OCI-LY7 (cell line): ENCODE data around the gene NCL.

Source experiments
- EZH2phosphoT487 ChIP-seq: fragments of 200-600 bp; sonication (generic); IDR thresholded peaks from 2 replicates; pipeline ENCODE4 v1.6.1; 2018; ENCODE audit warnings: low read depth, borderline replicate concordance, mild to moderate bottlenecking, mixed run types, antibody characterized with exemption, low read length, moderate library complexity, mixed read lengths
- TF ChIP-seq, protein P1 (sequence below): fragments of 200-600 bp; sonication (generic); conservative IDR thresholded peaks from 2 replicates; pipeline ENCODE4 v1.5.1; 2014; ENCODE audit warnings: mild to moderate bottlenecking, antibody characterized with exemption, low read length, moderate library complexity, mixed read lengths

DNA sequence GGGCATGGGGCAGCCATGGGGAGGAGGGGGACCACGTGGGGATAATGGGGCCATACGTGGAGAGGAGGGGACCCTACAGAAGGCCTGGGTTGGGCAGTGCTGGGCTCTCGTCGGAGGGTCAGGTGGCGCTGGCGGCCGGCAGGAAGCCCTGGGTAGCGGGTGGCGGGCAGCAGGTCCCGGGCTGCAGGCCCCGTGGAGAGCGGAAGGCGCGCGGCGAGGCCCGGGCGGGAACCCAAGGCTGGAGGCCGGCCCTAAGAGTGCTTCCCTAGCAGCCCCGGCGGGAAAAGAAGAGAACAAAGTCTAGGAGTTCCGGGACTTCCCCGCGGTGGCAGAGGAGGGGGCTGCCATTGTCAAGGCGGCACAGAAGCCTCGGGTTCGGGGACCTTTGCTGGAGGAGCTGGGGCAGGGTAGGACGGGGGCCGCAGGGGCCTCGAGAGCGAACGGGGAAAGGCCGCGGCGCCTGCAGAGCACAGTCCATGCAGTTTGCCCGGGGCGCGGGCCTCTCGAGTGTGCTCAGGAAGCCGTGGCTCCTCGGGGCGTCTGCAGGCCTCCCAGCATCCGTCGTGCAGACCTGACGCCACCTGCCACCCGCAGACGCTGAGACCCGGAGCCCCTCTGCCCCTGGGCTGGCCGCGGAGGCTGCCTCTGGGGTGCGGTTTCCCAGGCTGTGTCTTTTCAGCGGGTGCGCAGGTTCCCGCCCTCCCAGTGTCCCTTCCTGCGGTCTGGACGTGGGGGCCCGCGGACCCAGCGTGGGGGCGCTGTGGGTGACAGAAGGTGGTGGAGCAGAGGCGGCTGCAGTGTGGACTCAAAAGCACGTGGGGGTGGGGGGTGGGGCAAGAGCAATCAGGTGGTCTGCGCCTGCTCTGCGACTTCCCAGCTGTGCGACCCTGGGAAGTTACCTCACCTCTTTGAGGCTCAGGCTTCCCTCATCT, 19.4 kb upstream of the NCL start:
- TF ChIP-seq, protein P1, sequence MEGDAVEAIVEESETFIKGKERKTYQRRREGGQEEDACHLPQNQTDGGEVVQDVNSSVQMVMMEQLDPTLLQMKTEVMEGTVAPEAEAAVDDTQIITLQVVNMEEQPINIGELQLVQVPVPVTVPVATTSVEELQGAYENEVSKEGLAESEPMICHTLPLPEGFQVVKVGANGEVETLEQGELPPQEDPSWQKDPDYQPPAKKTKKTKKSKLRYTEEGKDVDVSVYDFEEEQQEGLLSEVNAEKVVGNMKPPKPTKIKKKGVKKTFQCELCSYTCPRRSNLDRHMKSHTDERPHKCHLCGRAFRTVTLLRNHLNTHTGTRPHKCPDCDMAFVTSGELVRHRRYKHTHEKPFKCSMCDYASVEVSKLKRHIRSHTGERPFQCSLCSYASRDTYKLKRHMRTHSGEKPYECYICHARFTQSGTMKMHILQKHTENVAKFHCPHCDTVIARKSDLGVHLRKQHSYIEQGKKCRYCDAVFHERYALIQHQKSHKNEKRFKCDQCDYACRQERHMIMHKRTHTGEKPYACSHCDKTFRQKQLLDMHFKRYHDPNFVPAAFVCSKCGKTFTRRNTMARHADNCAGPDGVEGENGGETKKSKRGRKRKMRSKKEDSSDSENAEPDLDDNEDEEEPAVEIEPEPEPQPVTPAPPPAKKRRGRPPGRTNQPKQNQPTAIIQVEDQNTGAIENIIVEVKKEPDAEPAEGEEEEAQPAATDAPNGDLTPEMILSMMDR: no peak
- no peak for TF ChIP-seq EZH2phosphoT487
